SK-N-MC (cell line): ENCODE data around the gene MGMT.

ENCODE experiments used
- EZH2 ChIP-seq: fragments of 200-600 bp; sonication (generic); IDR thresholded peaks from one replicate; pipeline ENCODE4 v1.6.1; 2017; ENCODE audit warnings: antibody characterized with exemption
- FOXP2 ChIP-seq: optimal IDR thresholded peaks from 2 replicates; pipeline ENCODE3; 2011; ENCODE audit warnings: mild to moderate bottlenecking, moderate library complexity; ENCODE audit not compliant: insufficient read depth; ENCODE audit errors: extremely low read length, control extremely low read depth
- POLR2AphosphoS5 ChIP-seq: IDR thresholded peaks from 2 replicates; pipeline ENCODE4 v1.6.1; 2012; ENCODE audit warnings: mild to moderate bottlenecking, low read depth, low read length, borderline replicate concordance

GRCh38 chr10:129768437-129769355 is 301.7 kb downstream of the MGMT start:
- TF ChIP-seq EZH2 (no peak), POLR2AphosphoS5 (no peak), FOXP2 (no peak)
